GM06990 (cell line): Measurements from ENCODE around the gene ZNF41.

Experiments
- DNase-seq: peaks from one replicate; pipeline ENCODE4 v3.0.0-alpha.2; 2011; ENCODE audit not compliant: insufficient read length; ENCODE audit errors: extremely low read depth
- H3K27me3 ChIP-seq: replicated peaks from 2 replicates; pipeline ENCODE4 v1.6.0; 2011; ENCODE audit warnings: low read length; ENCODE audit not compliant: control insufficient read depth, insufficient read depth
- H3K36me3 ChIP-seq: 2 replicates; pipeline ENCODE4 v1.5.1; 2011; ENCODE audit warnings: low read length; ENCODE audit not compliant: control insufficient read depth, insufficient read depth
- H3K4me3 ChIP-seq: replicated peaks from 2 replicates; pipeline ENCODE4 v1.5.1; 2011; ENCODE audit warnings: low read depth, mild to moderate bottlenecking, control low read depth, low read length
- CTCF ChIP-seq: IDR thresholded peaks from 2 replicates; pipeline ENCODE4 v1.5.1; 2011; ENCODE audit warnings: low read length, control low read depth, mild to moderate bottlenecking, inconsistent platforms; ENCODE audit not compliant: insufficient read depth, poor library complexity, severe bottlenecking

Gene ZNF41

GRCh38 chrX:47447607-47448006 lies 35.4 kb downstream of the ZNF41 start:
- no peak overlapping the region for H3K4me3 ChIP-seq
- no peaks in the 10 kb centered on the region for H3K27me3 ChIP-seq
- TF ChIP-seq CTCF = no peak
- DNase-seq = no peak
- peaks cover 2% of the 10 kb centered on the region for H3K36me3 ChIP-seq

GRCh38 chrX:47446971-47447370 lies 36.1 kb downstream of the ZNF41 start:
- Histone ChIP-seq H3K4me3 (no peak overlapping the region), H3K36me3 (no peaks in the 10 kb centered on the region; the same call in 1 of the 2 replicates), H3K27me3 (no peaks in the 10 kb centered on the region)
- TF ChIP-seq CTCF = no peak
- no peak for DNase-seq

DNA sequence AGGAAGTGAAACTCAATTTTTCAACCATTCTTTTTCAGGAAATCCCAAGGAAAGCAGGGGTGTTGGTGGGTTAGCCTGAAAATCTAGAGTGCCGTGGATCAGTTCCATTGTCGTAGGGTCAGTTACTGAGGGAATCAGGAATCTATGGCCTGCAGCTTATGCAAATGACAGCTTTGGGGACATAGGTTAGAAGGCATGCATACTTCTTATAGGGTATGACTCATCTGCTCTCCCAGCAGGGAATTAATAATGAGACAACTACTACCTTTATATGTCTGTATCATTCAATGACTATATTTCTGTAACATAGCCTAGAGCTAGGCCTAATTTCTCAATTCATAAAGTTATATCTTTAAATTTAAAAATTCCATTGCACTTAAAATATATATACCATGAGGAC lies 36.6 kb downstream of the ZNF41 start:
- no peak for TF ChIP-seq CTCF
- H3K4me3 ChIP-seq = no peak overlapping the region
- no peaks in the 10 kb centered on the region for H3K36me3 ChIP-seq
- H3K27me3 ChIP-seq = no peaks in the 10 kb centered on the region
- no peak for DNase-seq

GRCh38 chrX:47430925-47431324 lies 52.1 kb downstream of the ZNF41 start:
- DNase-seq = no peak
- no peak for TF ChIP-seq CTCF

DNA sequence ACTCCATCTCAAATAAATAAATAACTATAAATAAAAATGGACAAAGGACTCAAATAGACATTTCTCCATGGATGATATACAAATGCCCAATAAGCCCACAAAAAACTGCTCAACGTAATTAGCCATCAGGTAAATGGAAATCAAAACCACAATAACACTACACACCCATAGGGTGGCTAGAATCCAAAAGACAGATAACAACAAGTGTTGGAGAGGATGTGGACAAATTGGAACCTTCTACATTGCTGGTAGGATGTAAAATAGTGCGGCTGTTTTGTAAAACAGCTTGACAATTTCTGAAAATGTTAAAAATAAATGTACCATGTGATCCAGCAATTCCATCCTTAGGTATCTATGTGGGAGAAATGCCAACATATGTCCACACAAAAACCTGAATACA lies 60.6 kb downstream of the ZNF41 start:
- Histone ChIP-seq H3K36me3 (no peaks in the 10 kb centered on the region), H3K4me3 (no peak overlapping the region), H3K27me3 (no peaks in the 10 kb centered on the region)
- DNase-seq = no peak
- TF ChIP-seq CTCF = no peak

More at GRCh38 chrX:47430925-47431324, 52.1 kb downstream of the ZNF41 start:
- no peaks in the 10 kb centered on the region for H3K36me3 ChIP-seq
- H3K27me3 ChIP-seq = no peaks in the 10 kb centered on the region
- no peak overlapping the region for H3K4me3 ChIP-seq

DNA sequence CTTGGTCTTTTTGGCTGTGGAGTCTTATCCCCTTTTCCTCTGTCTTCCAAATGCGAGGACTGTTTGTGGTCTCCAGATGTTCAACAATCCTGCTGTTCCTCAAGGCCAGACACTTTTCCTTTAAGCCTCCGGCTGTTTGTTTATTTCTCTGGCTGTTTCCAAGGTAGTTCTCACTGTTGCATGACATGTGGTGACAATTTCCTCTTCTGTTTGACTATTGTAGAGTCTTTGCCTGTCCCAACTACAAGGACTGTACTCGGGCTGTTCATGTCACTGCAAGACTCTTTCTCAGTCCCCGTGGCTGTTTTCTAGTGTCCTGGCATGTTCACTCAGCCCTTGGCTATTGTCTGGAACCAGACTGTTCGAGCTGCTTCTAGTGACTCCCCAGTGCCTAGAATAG lies 62.1 kb downstream of the ZNF41 start:
- Histone ChIP-seq H3K4me3 (no peak overlapping the region), H3K27me3 (no peaks in the 10 kb centered on the region), H3K36me3 (no peaks in the 10 kb centered on the region)
- TF ChIP-seq CTCF = no peak
- DNase-seq = no peak
